Peyer's patch (tissue), 4 donors: ENCODE results near the gene PPP2R2D. TPM values are rescaled to one million over a fixed set of nuclear protein-coding genes. Genes with fewer than 3 reads are reported as not detected.
A peak's percentile ranks its signal among the peaks of the same experiment; 100 is the strongest.

Source experiments
- DNase-seq, 3 donors: peaks; one replicate each; pipeline ENCODE4 v3.0.0-alpha.2; 2017 to 2019
- H3K27ac ChIP-seq, 4 donors: fragments of 200-600 bp; sonication (generic); one replicate each; pipeline ENCODE4 v1.5.1; 2016 to 2019
- H3K27me3 ChIP-seq, 2 donors: fragments of 200-600 bp; sonication (generic); one replicate each; pipeline ENCODE4 v1.5.1; 2019
- H3K36me3 ChIP-seq, 3 donors: fragments of 200-600 bp; sonication (generic); one replicate each; pipeline ENCODE4 v1.5.1; 2016 to 2019
- H3K4me1 ChIP-seq, 4 donors: fragments of 200-600 bp; sonication (generic); one replicate each; pipeline ENCODE4 v1.5.1; 2016 to 2019
- H3K4me3 ChIP-seq, 4 donors: fragments of 200-600 bp; sonication (generic); 1 replicate in 3 of 4; 2 replicates in 1 of 4; pipeline ENCODE4 v1.5.1; 2016 to 2019; ENCODE audit warnings: mild to moderate bottlenecking in 1 of 4
- H3K9me3 ChIP-seq, 4 donors: fragments of 200-600 bp; sonication (generic); one replicate each; pipeline ENCODE4 v1.5.1; 2016 to 2019; ENCODE audit warnings: mild to moderate bottlenecking in 1 of 4
- CTCF ChIP-seq, 6 experiments: fragments of 450-650 bp in 4 of 6; fragments of 200-600 bp in 2 of 6; sonication (generic) in 1 of 6; IDR thresholded peaks; one replicate each; pipeline ENCODE4 v1.5.1; 2017 to 2019; ENCODE audit warnings: antibody characterized with exemption in 6 of 6, mild to moderate bottlenecking in 3 of 6, moderate library complexity in 1 of 6
- POLR2A ChIP-seq, 2 donors: fragments of 450-650 bp; IDR thresholded peaks; one replicate each; pipeline ENCODE4 v1.5.1; 2017; ENCODE audit warnings: antibody characterized with exemption in 2 of 2, mild to moderate bottlenecking in 2 of 2, moderate library complexity in 2 of 2
- total RNA-seq, 4 donors: library from RNA; depleted of rRNA; stranded (reverse); fragments of >200 nt; gene quantifications; one replicate each; pipeline ENCODE4 v1.1.0, GENCODE V29; 2016

Gene PPP2R2D
- total RNA-seq, 4 donors from 2014 or later = 34.3 to 87.5 (median 48.5) TPM

GRCh38 chr10:131869344-131869743 lies 31.5 kb upstream of the PPP2R2D start:
- Histone ChIP-seq H3K4me3 (no peak overlapping the region), H3K36me3 (no peaks in the 10 kb centered on the region), H3K27ac (no peak overlapping the region), H3K27me3 (no peaks in the 10 kb centered on the region), H3K4me1 (no peaks in the 10 kb centered on the region), H3K9me3 (no peaks in the 10 kb centered on the region)
- peak in 1 of 3 donors; percentile 15 for DNase-seq
- TF ChIP-seq POLR2A (IDR thresholded peaks at IDR 0.05) (no peak), CTCF (IDR thresholded peaks at IDR 0.05) (no peak)

GRCh38 chr10:131870411-131870810 lies 30.4 kb upstream of the PPP2R2D start:
- Histone ChIP-seq H3K27ac (no peak overlapping the region), H3K27me3 (no peaks in the 10 kb centered on the region), H3K9me3 (no peaks in the 10 kb centered on the region), H3K4me1 (peaks cover 0 to 3% (median 0%) of the 10 kb centered on the region in 4 donors), H3K36me3 (no peaks in the 10 kb centered on the region), H3K4me3 (no peak overlapping the region)
- no peak for TF ChIP-seq POLR2A (IDR thresholded peaks at IDR 0.05)
- no peak for TF ChIP-seq CTCF (IDR thresholded peaks at IDR 0.05)
- peak in 1 of 3 donors; percentile 22 for DNase-seq

DNA sequence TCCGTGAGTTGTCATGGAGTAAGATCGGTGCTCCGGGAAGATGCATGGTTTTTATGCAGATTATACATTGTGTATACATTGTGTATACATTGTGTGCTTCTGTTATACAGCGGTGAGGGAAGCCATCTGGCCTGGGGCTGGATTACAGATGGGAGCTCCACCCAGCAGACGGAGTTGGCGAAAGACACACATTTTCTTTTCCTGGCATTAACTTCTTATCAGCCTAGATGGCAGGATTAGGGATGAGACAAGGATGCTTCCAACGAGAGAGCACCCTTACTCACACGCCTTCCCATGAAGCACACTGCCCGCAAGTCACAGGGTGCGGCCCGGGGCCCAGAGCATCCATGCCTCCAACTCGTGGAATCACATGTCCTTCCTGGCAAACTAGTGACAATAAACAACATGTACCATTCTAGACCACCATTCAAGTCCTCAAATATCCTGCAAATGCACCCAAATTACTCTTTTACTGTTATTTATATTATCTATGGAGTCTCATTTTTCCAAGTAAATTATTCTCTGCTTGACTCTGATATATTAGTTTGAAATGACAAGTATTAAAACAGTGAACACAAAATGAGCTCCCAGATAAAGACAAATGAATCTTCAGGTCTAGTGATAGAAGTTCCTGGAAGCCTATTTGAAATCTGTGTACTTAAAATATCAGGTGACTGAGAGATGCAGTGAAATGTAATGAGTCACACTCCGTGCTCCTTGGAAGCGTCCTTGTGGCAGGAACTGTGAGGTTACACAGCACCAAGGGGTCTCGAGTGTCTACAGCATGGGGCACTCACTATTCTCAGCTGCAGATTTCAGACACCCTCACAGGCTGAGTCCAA lies 29.8 kb upstream of the PPP2R2D start:
- Histone ChIP-seq H3K4me1 (peaks cover 0 to 3% (median 0%) of the 10 kb centered on the region in 4 donors), H3K4me3 (no peak overlapping the region), H3K27me3 (no peaks in the 10 kb centered on the region), H3K36me3 (no peaks in the 10 kb centered on the region), H3K9me3 (no peaks in the 10 kb centered on the region), H3K27ac (no peak overlapping the region)
- TF ChIP-seq POLR2A (IDR thresholded peaks at IDR 0.05) (no peak), CTCF (IDR thresholded peaks at IDR 0.05) (no peak)
- DNase-seq = peak in 1 of 3 donors; percentile 7

DNA sequence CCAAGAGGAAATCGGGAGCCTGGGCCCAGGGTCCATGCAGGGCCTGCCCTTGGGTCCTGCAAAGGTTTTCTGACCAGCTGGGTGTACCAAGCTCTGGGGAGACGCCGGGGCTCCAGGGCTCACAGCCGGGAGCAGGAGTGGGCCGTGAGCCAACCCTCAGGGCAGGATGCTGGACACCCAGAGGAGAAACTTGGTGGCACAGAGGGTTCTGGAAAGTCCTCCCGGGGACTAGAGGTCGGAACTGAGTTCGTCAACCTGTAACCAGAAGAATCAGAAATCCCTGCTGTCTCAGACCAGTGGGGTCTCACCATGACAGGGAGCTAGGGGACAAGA lies 29.2 kb upstream of the PPP2R2D start:
- no peak overlapping the region for H3K4me3 ChIP-seq
- no peak for TF ChIP-seq POLR2A (IDR thresholded peaks at IDR 0.05)
- no peak for TF ChIP-seq CTCF (IDR thresholded peaks at IDR 0.05)
- peak in 1 of 3 donors; percentile 21 for DNase-seq

DNA sequence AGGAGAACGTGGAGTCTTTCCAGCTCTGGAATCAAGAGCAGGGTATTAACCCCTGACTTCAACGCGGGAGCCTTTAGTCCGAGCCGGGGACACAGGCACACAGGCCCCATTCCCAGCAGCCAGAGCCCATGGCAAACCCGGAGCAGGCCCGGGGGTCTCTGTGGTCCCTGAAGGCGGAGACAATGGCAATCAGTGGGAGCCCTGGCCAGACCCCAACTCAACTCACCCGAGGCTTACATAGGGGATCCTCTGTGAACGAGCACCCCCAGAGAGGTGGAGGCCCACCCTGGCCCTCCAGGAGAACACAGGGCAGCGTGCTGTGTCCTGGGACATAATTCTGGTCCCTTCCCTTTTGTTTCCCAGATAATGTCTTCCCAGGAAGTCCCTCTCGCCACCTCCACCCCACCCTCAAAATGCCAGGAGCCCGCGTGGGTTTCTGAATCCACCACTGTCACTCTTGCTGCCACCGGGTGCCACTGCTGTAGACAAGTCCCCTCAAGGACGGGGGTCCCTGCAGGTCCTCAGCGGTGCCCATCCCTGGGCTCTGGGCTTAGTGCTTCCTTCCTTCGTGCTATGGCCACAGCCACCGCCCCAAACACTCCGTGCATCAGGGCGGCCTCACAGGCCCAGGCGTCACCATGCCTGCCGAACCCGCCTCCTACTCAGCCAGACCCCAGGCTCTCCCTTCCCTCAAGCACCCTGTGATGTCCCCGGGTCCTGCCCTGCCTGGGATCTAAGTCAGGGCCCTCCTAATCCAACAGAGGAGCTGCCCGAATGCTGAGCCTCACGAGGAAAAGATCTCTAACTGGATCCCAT lies 28.6 kb upstream of the PPP2R2D start:
- H3K36me3 ChIP-seq = no peaks in the 10 kb centered on the region
- no peaks in the 10 kb centered on the region for H3K9me3 ChIP-seq
- DNase-seq = peak in 1 of 3 donors; percentile 27
- peaks cover 0 to 3% (median 0%) of the 10 kb centered on the region in 4 donors for H3K4me1 ChIP-seq
- no peaks in the 10 kb centered on the region for H3K27me3 ChIP-seq
- H3K4me3 ChIP-seq = no peak overlapping the region
- TF ChIP-seq POLR2A (IDR thresholded peaks at IDR 0.05) = no peak
- TF ChIP-seq CTCF (IDR thresholded peaks at IDR 0.05) = no peak
- no peak overlapping the region for H3K27ac ChIP-seq

More for the DNA sequence above, 29.2 kb upstream of the PPP2R2D start:
- no peaks in the 10 kb centered on the region for H3K27me3 ChIP-seq
- H3K9me3 ChIP-seq = no peaks in the 10 kb centered on the region
- no peak overlapping the region for H3K27ac ChIP-seq
- peaks cover 0 to 3% (median 0%) of the 10 kb centered on the region in 4 donors for H3K4me1 ChIP-seq
- no peaks in the 10 kb centered on the region for H3K36me3 ChIP-seq
